SK-N-SH (cell line): ENCODE measurements around the gene COX15. TPM values are rescaled to one million over a fixed set of nuclear protein-coding genes. Genes with fewer than 3 reads are reported as not detected.

ENCODE experiments used
- CTCF ChIA-PET: fragments of 300-600, 350-600 bp; formaldehyde crosslinking; extraction: SDS; loops from one replicate; lab custom pipeline; 2021; lab: Yijun Ruan, JAX
- POLR2A ChIA-PET: fragments of 350-600 bp; sonication (Branson Sonifier 250); formaldehyde crosslinking; extraction: SDS; loops from one replicate; lab custom pipeline; 2020; ENCODE audit warnings: antibody characterized with exemption, inconsistent platforms; lab: Yijun Ruan, JAX
- DNase-seq: peaks from one replicate; pipeline ENCODE4 v3.0.0; 2012
- H2AFZ ChIP-seq: fragments of 200-600 bp; sonication (generic); 2 replicates; pipeline ENCODE4 v1.8.1; 2016; ENCODE audit warnings: antibody characterized with exemption, mild to moderate bottlenecking, low read depth
- H3F3A ChIP-seq: fragments of 200-600 bp; sonication (generic); replicated peaks from 2 replicates; pipeline ENCODE3; 2016; ENCODE audit warnings: antibody characterized with exemption, mild to moderate bottlenecking; ENCODE audit not compliant: insufficient read depth
- H3K27ac ChIP-seq, 2 experiments: fragments of 200-500 bp in 1 of 2; fragments of 200-600 bp in 1 of 2; sonication (Bioruptor generic) in 1 of 2; sonication (generic), shearing (Covaris generic) in 1 of 2; 2 replicates each; pipeline versions ENCODE4 v1.5.1 to v1.6.1; 2014 to 2016; ENCODE audit warnings: low read depth in 2 of 2, inconsistent platforms in 1 of 2, low read length in 1 of 2, mild to moderate bottlenecking in 1 of 2, mixed read lengths in 1 of 2
- H3K27me3 ChIP-seq: fragments of 200-600 bp; sonication (generic), shearing (Covaris generic); 2 replicates; pipeline ENCODE4 v1.6.1; 2016; ENCODE audit warnings: mixed run types; ENCODE audit not compliant: insufficient read depth
- H3K36me3 ChIP-seq, 2 experiments: fragments of 200-500 bp in 1 of 2; fragments of 200-600 bp in 1 of 2; sonication (Bioruptor generic) in 1 of 2; sonication (generic) in 1 of 2; replicated peaks in 1 of 2; 2 replicates each; pipeline versions ENCODE3 to v1.5.1; 2014 to 2016; ENCODE audit warnings: low read length in 1 of 2, mild to moderate bottlenecking in 1 of 2; ENCODE audit not compliant: insufficient read depth in 2 of 2, control insufficient read depth in 1 of 2
- H3K4me1 ChIP-seq, 2 experiments: fragments of 200-500 bp in 1 of 2; fragments of 200-600 bp in 1 of 2; sonication (Bioruptor generic) in 1 of 2; sonication (generic), shearing (Covaris generic) in 1 of 2; 2 replicates each; pipeline versions ENCODE4 v1.5.1 to v1.6.1; 2014 to 2016; ENCODE audit warnings: low read depth in 1 of 2, low read length in 1 of 2, mixed run types in 1 of 2; ENCODE audit not compliant: insufficient read depth in 2 of 2, control insufficient read depth in 1 of 2
- H3K4me2 ChIP-seq: fragments of 200-600 bp; sonication (generic), shearing (Covaris generic); 2 replicates; pipeline ENCODE4 v1.6.1; 2017; ENCODE audit warnings: mixed run types
- H3K4me3 ChIP-seq, 2 experiments: fragments of 200-500 bp in 1 of 2; fragments of 200-600 bp in 1 of 2; sonication (Bioruptor generic) in 1 of 2; sonication (generic), shearing (Covaris generic) in 1 of 2; 2 replicates each; pipeline versions ENCODE4 v1.5.1 to v1.8.1; 2014 to 2016; ENCODE audit warnings: low read depth in 2 of 2, inconsistent platforms in 1 of 2, low read length in 1 of 2, mild to moderate bottlenecking in 1 of 2, mixed read lengths in 1 of 2, moderate library complexity in 1 of 2
- H3K79me2 ChIP-seq: fragments of 200-600 bp; sonication (generic); 2 replicates; pipeline ENCODE4 v1.8.1; 2017; ENCODE audit warnings: mild to moderate bottlenecking; ENCODE audit not compliant: insufficient read depth
- H3K9ac ChIP-seq: fragments of 200-600 bp; sonication (generic); 2 replicates; pipeline ENCODE4 v1.6.1; 2017; ENCODE audit warnings: mixed run types
- H3K9me2 ChIP-seq: fragments of 200-600 bp; sonication (generic); 2 replicates; pipeline ENCODE4 v1.6.1; 2017; ENCODE audit warnings: mixed run types
- H3K9me3 ChIP-seq: fragments of 200-600 bp; sonication (generic); 2 replicates; pipeline ENCODE4 v1.6.1; 2017; ENCODE audit warnings: mixed run types, mild to moderate bottlenecking, moderate library complexity
- H4K20me1 ChIP-seq: fragments of 200-600 bp; sonication (generic); 2 replicates; pipeline ENCODE4 v1.6.1; 2017; ENCODE audit warnings: mild to moderate bottlenecking, mixed run types; ENCODE audit not compliant: insufficient read depth
- ELF1 ChIP-seq: IDR thresholded peaks from 2 replicates; pipeline ENCODE4 v1.4.0; 2012
- MEF2A ChIP-seq: IDR thresholded peaks from 2 replicates; pipeline ENCODE4 v1.4.0; 2012; ENCODE audit warnings: low read depth, borderline replicate concordance
- MXI1 ChIP-seq: IDR thresholded peaks from 2 replicates; pipeline ENCODE4 v1.6.1; 2012; ENCODE audit warnings: mild to moderate bottlenecking, low read depth, low read length, improper control_type of control experiment
- NRF1 ChIP-seq: IDR thresholded peaks from 2 replicates; pipeline ENCODE4 v1.6.1; 2012; ENCODE audit warnings: low read depth, mild to moderate bottlenecking, low read length
- SIN3A ChIP-seq: IDR thresholded peaks from 2 replicates; pipeline ENCODE4 v1.6.1; 2012; ENCODE audit warnings: low read depth, mild to moderate bottlenecking, low read length, moderate library complexity, borderline replicate concordance
- SMC3 ChIP-seq: IDR thresholded peaks from 2 replicates; pipeline ENCODE4 v1.6.1; 2012; ENCODE audit warnings: low read depth, low read length, improper control_type of control experiment
- WGBS: methylation state at CpG from one replicate; pipeline ENCODE4 v1.1.6; 2017; ENCODE audit warnings: low lambda C conversion rate; 5-methylcytosine and 5-hydroxymethylcytosine counted together
- polyA plus RNA-seq, 3 experiments: library from polyadenylated mRNA; depleted of rRNA; stranded (reverse); fragments of >200 nt; gene quantifications; 2 replicates each; pipeline ENCODE4 v1.2.3, GENCODE V29; 2012
- TF ChIP-seq, protein P1 (sequence below): IDR thresholded peaks from 2 replicates; pipeline ENCODE4 v1.4.0; 2012; ENCODE audit warnings: low read depth, borderline replicate concordance
- TF ChIP-seq, protein P2 (sequence below): fragments of 150-350 bp; IDR thresholded peaks from 2 replicates; pipeline ENCODE4 v1.6.1; 2017; ENCODE audit warnings: antibody characterized with exemption, low read length, low read depth, borderline replicate concordance
- TF ChIP-seq, protein P3 (sequence below): IDR thresholded peaks from 2 replicates; pipeline ENCODE4 v1.6.1; 2012; ENCODE audit warnings: mild to moderate bottlenecking, low read depth, low read length, moderate library complexity

COX15 gene
- polyA plus RNA-seq, 1 of the 3 experiments (the other 2 are of a cell fraction), result 20.4 TPM

DNA sequence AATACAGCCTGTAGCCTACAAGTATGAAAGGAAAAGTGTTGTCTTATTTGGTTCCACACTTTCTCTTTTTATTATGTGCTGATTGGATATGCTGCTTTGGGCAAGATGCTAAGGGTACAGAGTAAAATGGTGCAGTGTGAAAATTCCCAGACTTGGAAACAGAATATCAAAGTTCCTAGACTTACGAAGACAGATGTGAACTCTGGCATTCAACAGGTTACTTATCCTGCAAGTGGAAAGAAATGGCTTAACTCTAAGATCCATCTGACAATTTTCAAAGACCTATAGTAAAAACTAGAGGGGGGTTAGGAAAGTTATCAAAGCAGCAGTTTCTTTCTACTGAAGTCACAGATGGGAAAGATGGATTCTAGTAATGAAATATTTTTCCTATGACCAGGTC lies 24.2 kb upstream of the COX15 start:
- POLR2A ChIA-PET, result no interaction called here
- 88% methylated on average over 1 of the region's 1 CpG for WGBS

DNA sequence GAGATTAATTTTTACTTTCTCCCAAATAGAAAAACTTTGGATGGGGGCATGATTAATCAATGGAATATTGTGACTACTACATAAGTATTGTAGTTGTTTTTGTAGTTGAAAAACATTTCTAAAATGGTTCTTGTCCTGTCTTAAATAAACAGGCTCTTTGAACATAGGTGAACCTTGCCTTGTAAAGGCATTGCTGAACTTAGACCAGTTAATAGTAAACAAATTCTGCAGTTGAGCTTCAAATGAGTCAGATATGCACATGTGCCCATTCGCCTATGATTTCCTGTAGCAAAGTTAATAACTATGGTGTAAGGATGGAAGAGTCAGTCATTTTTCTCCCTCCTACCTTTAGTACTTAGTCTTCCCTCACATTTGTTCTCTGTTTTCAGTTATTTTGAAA lies 22.7 kb upstream of the COX15 start:
- POLR2A ChIA-PET, result no interaction called here
- CTCF ChIA-PET, result no interaction called here
- no peak overlapping the region for H2AFZ ChIP-seq
- H3K4me1 ChIP-seq, result no peaks in the 10 kb centered on the region
- no peak for DNase-seq
- H3K36me3 ChIP-seq, result peaks cover 70 to 74% of the 10 kb centered on the region in 2 experiments
- H3K4me3 ChIP-seq, result no peak overlapping the region
- TF ChIP-seq SMC3 (no peak), MXI1 (no peak), NRF1 (no peak), SIN3A (no peak), ELF1 (no peak)
- TF ChIP-seq, protein P1, sequence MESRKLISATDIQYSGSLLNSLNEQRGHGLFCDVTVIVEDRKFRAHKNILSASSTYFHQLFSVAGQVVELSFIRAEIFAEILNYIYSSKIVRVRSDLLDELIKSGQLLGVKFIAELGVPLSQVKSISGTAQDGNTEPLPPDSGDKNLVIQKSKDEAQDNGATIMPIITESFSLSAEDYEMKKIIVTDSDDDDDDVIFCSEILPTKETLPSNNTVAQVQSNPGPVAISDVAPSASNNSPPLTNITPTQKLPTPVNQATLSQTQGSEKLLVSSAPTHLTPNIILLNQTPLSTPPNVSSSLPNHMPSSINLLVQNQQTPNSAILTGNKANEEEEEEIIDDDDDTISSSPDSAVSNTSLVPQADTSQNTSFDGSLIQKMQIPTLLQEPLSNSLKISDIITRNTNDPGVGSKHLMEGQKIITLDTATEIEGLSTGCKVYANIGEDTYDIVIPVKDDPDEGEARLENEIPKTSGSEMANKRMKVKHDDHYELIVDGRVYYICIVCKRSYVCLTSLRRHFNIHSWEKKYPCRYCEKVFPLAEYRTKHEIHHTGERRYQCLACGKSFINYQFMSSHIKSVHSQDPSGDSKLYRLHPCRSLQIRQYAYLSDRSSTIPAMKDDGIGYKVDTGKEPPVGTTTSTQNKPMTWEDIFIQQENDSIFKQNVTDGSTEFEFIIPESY, result no peak
- TF ChIP-seq, protein P2, sequence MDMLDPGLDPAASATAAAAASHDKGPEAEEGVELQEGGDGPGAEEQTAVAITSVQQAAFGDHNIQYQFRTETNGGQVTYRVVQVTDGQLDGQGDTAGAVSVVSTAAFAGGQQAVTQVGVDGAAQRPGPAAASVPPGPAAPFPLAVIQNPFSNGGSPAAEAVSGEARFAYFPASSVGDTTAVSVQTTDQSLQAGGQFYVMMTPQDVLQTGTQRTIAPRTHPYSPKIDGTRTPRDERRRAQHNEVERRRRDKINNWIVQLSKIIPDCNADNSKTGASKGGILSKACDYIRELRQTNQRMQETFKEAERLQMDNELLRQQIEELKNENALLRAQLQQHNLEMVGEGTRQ, result no peak
- H3K79me2 ChIP-seq, result no peaks in the 10 kb centered on the region
- no peak overlapping the region for H3K27ac ChIP-seq
- H3K9me2 ChIP-seq, result no peaks in the 10 kb centered on the region
- H3K9me3 ChIP-seq, result no peaks in the 10 kb centered on the region
- H3F3A ChIP-seq, result peaks cover 7% of the 10 kb centered on the region
- no peaks in the 10 kb centered on the region for H4K20me1 ChIP-seq
- 82% methylated on average over 1 of the region's 1 CpG for WGBS
- no peak overlapping the region for H3K4me2 ChIP-seq
- no peaks in the 10 kb centered on the region for H3K27me3 ChIP-seq
- no peak overlapping the region for H3K9ac ChIP-seq

More for the DNA sequence above, 24.2 kb upstream of the COX15 start:
- Histone ChIP-seq H3K4me3 (no peak overlapping the region), H3K79me2 (no peaks in the 10 kb centered on the region), H3K9ac (no peak overlapping the region), H3K9me3 (no peaks in the 10 kb centered on the region), H3K9me2 (no peaks in the 10 kb centered on the region), H2AFZ (no peak overlapping the region), H3K36me3 (peaks cover 59 to 66% of the 10 kb centered on the region in 2 experiments), H4K20me1 (no peaks in the 10 kb centered on the region), H3K27me3 (no peaks in the 10 kb centered on the region), H3K4me2 (no peak overlapping the region), H3F3A (peaks cover under 1% of the 10 kb centered on the region), H3K27ac (no peak overlapping the region), H3K4me1 (no peaks in the 10 kb centered on the region)
- DNase-seq, result no peak
- TF ChIP-seq, protein P3, sequence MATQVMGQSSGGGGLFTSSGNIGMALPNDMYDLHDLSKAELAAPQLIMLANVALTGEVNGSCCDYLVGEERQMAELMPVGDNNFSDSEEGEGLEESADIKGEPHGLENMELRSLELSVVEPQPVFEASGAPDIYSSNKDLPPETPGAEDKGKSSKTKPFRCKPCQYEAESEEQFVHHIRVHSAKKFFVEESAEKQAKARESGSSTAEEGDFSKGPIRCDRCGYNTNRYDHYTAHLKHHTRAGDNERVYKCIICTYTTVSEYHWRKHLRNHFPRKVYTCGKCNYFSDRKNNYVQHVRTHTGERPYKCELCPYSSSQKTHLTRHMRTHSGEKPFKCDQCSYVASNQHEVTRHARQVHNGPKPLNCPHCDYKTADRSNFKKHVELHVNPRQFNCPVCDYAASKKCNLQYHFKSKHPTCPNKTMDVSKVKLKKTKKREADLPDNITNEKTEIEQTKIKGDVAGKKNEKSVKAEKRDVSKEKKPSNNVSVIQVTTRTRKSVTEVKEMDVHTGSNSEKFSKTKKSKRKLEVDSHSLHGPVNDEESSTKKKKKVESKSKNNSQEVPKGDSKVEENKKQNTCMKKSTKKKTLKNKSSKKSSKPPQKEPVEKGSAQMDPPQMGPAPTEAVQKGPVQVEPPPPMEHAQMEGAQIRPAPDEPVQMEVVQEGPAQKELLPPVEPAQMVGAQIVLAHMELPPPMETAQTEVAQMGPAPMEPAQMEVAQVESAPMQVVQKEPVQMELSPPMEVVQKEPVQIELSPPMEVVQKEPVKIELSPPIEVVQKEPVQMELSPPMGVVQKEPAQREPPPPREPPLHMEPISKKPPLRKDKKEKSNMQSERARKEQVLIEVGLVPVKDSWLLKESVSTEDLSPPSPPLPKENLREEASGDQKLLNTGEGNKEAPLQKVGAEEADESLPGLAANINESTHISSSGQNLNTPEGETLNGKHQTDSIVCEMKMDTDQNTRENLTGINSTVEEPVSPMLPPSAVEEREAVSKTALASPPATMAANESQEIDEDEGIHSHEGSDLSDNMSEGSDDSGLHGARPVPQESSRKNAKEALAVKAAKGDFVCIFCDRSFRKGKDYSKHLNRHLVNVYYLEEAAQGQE, result no peak
- no peak for TF ChIP-seq MEF2A
- CTCF ChIA-PET, result no interaction called here
